ENCODE measurements around the gene FBN3.

Gene FBN3

DNA sequence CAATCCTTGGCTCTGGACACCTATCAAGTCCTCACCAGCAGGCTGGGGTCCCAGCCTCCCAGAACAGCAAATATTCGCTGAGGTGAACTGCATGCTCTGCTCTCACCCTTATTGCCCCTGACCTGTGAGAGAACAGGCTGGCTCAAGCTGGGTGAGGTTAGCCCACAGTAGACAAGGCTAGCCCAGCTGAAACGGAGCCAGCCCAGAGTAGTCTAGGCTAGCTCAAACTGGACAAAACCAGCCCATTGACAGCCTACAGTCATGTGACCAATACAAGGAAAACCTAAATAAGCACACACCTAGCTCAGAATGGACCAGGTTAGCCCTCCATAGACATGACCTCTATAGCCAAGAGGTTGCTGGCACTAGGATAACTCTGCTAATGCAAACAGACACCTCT is 58.4 kb downstream of the FBN3 start:
- ChIA-PET CTCF (no interaction called here), POLR2A (no interaction called here)
- TF ChIP-seq, protein P1, sequence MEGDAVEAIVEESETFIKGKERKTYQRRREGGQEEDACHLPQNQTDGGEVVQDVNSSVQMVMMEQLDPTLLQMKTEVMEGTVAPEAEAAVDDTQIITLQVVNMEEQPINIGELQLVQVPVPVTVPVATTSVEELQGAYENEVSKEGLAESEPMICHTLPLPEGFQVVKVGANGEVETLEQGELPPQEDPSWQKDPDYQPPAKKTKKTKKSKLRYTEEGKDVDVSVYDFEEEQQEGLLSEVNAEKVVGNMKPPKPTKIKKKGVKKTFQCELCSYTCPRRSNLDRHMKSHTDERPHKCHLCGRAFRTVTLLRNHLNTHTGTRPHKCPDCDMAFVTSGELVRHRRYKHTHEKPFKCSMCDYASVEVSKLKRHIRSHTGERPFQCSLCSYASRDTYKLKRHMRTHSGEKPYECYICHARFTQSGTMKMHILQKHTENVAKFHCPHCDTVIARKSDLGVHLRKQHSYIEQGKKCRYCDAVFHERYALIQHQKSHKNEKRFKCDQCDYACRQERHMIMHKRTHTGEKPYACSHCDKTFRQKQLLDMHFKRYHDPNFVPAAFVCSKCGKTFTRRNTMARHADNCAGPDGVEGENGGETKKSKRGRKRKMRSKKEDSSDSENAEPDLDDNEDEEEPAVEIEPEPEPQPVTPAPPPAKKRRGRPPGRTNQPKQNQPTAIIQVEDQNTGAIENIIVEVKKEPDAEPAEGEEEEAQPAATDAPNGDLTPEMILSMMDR (IDR thresholded peaks at IDR 0.05; ENCODE audit: control extremely low read depth, extremely low read depth, low read depth, missing control alignments), result no peak
- no peak for DNase-seq (ENCODE audit: extremely low spot score)

DNA sequence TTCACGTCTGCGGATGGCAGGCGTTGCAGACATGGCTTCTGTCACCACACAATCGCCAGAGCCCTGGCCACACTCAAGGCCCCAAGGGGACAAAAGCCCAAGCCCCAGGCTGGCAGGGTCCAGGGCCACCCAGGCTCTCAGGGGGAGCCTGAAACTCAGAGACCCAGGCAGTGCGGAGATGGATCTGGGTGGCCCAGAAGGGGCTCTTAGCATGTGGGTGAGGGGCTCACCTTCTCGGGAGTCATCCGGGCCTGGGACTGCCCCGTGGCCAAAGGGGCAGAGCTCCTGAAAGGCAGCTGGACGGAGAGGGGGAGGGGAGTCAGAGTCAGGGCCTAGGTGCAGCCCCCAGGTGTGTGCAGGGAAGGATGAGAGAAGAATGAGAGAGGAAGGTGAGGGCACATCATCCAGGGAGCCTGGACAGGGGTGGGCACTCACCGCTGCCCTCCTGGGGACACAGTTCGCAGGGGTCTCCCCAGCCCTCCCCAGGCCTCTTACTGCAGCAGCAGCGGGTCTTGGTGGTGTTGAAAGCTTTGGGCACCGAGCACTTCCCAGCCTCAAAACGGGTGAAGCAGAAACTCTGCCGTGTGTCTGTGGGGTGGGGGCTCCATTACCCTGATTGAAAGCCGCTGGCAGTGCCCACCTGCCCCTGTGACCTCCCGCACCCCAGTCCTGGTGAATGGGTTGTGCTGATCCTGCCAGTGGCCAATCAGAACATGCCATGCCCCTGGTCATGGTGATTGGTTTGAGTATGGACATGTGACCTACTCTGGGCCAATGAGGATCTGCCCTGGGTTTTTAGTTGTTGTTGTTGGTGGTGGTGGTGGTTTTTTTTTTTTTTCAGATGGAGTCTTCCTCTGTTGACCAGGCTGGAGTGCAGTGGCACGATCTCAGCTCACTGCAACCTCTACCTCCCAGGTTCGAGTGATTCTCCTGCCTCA is 59.5 kb downstream of the FBN3 start:
- no peak for DNase-seq (ENCODE audit: extremely low spot score)
- POLR2A ChIA-PET, result no interaction called here

DNA sequence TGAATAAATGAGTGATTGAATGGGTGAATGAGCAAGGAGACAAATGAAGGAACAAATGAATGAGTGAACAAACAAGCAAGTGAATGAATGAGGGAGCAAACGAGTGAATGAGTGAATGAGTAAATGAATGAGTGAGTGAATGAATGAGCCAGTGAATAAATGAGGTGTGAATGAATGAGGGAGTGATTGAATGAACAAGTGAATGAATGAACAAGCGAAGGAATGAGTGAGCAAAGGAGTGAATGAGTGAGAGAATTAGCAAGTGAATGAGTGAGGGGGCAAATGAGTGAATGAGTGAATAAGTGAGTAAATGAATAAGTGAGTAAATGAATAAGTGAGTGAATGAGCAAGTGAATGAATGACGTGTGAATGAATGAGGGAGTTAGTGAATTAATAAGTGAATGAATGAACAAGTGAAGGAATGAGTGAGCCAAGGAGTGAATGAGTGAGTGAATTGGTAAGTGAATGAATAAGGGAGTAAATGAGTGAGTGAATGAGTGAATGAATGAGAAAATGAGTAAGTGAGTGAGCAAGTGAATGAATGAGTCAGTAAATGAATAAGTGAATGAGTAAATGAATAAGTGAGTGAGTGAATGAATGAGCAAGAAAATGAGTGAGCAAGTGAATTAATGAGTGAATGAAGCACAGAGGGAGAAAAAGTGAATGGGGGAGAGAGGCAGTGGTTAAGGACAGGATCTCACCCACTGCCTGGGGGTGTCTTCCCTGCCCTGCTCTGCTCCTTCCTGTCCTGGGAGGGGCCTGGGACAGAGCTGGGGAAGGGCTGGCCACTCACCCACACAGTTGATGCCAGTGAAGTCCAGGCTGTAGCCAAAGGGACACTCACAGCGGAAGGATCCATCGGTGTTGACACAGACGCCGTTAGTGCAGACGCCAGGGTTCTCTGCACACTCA is 60.4 kb downstream of the FBN3 start:
- ChIA-PET CTCF (no interaction called here), POLR2A (no interaction called here)
- no peak for DNase-seq (ENCODE audit: extremely low spot score)
- TF ChIP-seq, protein P1 (IDR thresholded peaks at IDR 0.05; ENCODE audit: control extremely low read depth, extremely low read depth, low read depth, missing control alignments), result no peak

More for the DNA sequence above, 59.5 kb downstream of the FBN3 start:
- TF ChIP-seq, protein P1 (IDR thresholded peaks at IDR 0.05; ENCODE audit: control extremely low read depth, extremely low read depth, low read depth, missing control alignments), result no peak
- CTCF ChIA-PET, result no interaction called here

DNA sequence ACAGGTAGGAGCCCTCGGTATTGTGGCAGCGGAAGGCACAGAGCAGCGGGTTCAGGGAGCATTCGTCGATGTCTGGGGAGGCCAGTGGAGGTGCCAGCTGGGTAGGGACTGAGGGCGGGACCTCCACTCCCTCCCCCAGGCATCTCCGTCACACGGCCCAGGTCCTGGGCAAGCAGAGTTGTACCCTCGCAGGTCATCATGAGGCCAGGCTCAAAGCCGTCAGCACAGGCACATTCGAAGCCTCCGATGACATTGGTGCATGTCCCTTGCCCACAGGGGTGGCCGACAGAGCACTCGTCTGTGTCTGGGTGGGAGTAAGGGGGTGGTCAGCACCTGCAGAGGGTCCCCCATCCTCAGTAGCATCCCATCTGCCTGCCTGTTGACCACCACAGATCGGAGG is 61.5 kb downstream of the FBN3 start:
- TF ChIP-seq, protein P1 (IDR thresholded peaks at IDR 0.05; ENCODE audit: control extremely low read depth, extremely low read depth, low read depth, missing control alignments), result no peak
- ChIA-PET POLR2A (no interaction called here), CTCF (no interaction called here)
- DNase-seq (ENCODE audit: extremely low spot score), result no peak

DNA sequence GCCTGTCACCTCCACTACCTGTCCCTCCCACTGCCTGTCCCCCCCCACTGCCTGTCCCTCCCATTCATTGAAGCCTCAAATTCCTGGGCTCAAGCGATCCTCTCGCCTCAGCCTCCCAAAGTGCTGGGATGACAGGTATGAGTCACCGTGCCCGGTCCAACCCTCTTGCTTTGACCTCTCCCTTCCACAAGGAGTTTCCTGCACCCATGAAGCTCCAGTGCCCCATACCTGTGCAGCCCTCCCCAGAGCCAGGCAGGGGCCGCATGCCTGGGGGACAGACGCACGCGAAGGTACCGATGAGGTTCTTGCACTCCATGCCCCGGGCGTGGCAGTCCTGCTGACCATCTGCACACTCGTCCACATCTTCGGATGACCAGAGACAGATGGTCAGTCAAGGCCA is 62.5 kb downstream of the FBN3 start:
- ChIA-PET CTCF (no interaction called here), POLR2A (no interaction called here)
- TF ChIP-seq, protein P1 (IDR thresholded peaks at IDR 0.05; ENCODE audit: control extremely low read depth, extremely low read depth, low read depth, missing control alignments), result no peak
- DNase-seq (ENCODE audit: extremely low spot score), result no peak

DNA sequence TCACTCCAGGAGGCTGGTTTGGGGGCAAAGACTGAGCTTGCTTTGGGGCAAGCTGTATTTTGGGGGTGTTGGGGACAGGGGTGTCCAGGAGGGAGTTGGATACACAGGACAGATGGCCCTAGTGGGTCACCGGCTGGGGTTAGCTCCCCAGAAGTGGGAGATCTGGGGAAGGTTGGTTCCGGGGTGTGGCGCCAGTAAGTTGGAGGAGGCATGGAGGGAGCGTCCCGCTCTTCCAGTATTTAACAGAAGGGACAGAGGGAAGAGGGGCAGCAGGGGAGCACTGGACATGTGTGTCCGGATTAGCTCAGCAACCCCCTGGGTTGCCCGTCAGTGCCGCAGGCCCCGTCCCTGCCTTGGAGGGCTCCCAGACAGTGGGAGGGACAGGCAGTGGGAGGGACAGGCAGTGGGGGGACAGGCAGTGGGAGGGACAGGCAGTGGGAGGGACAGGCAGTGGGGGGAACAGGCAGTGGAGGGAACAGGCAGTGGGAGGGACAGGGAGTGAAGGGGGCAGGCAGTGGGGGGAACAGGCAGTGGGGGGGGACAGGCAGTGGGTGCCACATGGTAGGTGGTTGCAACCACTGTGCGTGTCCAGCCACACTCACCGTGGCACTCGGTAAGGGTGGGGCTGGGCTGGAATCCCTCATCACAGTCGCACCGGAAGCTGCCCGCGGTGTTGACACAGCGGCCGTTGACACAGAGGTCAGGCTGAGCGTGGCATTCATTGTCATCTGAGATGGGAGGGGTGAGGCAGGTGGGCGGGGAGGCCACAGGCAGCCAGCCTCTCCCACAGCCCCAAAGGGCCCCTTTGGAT is 63.6 kb downstream of the FBN3 start:
- ChIA-PET POLR2A (no interaction called here), CTCF (no interaction called here)
- no peak for DNase-seq (ENCODE audit: extremely low spot score)
- TF ChIP-seq, protein P1 (IDR thresholded peaks at IDR 0.05; ENCODE audit: control extremely low read depth, extremely low read depth, low read depth, missing control alignments), result no peak

Measured in GM10248 (cell line).